HG03064 (cell line): ENCODE data around the gene GPS2.
"Not testable (repeated sequence)": the region's sequence is repeated elsewhere in the genome, so short reads cannot be mapped to it uniquely, and the experiment has no call there.

Source experiments
- ATAC-seq: cut with Tn5 transposase; IDR thresholded peaks from one replicate; pipeline ENCODE4 v1.9.1; 2021; ENCODE audit warnings: low read depth; ENCODE audit not compliant: unreplicated experiment

The GPS2 gene

DNA sequence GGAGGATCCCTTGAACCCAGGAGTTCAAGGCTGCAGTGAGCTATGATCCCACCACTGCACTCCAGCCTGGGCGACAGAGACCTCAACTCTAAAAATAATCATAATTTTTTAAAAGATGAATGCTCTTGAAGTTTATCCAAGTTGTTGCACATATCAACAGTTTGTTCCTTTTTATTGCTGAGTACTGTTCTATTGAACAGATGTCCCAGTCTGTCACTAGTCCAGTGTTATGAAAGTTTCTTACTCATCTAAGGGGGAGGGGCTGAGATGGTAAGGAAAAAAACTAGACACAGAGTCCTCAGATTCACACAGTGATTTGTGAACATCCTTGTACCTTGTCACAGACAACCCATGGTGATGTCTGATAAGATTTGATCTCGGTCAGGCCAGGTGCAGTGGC is 25.0 kb upstream of the GPS2 start:
- no peak for ATAC-seq

DNA sequence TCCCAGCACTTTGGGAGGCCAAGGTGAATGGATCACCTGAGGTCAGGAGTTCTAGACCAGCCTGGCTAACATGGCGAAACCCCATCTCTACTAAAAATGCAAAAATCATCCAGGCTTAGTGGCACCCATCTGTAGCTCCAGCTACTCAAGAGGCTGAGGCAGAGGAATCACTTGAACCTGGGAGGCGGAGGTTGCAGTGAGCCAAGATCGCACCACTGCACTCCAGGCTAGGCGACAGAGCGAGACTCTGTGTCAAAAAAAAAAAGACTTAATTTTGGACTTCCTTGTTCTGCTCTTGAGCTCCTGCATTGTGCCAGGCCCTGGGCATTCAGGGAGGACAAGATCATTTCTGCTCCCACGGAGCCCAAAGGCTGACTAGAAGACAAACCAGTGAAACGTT is 22.4 kb upstream of the GPS2 start:
- not testable (repeated sequence) for ATAC-seq

DNA sequence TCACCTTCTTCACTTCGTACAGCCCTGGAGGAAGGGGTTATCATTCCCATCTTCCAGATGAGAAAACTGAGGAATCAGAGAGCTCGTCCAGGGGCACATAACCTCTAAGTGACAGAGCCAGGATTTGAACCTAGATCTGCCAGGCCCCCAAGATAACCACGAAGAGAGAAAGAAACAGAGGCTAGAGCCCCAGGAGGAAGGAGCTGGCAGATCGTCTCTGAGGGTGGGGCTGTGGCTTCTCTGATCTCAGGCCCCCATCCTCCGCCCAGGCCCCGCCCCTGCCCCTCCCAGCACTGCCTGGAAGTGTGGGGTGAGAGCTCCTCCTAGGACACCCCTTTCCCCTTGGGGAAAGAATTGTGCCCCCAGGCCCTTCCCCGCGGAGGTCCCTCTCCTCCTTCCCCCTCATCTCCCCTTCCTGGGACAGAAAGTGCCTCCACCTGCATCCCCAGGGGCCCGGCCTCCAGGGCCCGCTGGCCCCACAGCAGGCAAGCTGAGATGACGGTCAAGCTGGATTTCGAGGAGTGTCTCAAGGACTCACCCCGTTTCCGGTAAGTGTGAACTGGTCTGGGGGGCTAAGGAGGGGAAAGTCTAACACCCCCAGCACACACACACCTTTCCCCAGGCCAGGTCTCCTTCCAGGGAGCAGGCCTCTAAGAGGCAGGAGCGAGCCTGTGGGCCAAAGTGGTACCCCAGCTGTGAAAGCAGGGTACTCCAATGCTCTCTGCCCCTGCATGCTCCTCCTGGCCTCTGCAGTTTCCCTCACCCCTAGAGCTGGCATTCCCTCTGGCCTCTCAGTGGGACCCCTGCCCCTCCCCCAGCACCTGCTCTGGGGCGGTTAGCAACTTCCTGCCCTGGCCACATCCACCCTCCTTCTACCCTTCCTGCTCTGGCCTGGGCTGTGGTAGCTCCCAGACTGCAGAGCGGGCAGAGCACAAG is 21.3 kb upstream of the GPS2 start, which contains the start of gene ACAP1:
Gene ACAP1, plus strand, starts transcription at position 290 of the 936 bp plus-strand sequence. Its CDS starts 206 bp downstream, at position 496.
- no peak for ATAC-seq

GRCh38 chr17:7335765-7336164 is 20.6 kb upstream of the GPS2 start:
- ATAC-seq: not testable (repeated sequence)

DNA sequence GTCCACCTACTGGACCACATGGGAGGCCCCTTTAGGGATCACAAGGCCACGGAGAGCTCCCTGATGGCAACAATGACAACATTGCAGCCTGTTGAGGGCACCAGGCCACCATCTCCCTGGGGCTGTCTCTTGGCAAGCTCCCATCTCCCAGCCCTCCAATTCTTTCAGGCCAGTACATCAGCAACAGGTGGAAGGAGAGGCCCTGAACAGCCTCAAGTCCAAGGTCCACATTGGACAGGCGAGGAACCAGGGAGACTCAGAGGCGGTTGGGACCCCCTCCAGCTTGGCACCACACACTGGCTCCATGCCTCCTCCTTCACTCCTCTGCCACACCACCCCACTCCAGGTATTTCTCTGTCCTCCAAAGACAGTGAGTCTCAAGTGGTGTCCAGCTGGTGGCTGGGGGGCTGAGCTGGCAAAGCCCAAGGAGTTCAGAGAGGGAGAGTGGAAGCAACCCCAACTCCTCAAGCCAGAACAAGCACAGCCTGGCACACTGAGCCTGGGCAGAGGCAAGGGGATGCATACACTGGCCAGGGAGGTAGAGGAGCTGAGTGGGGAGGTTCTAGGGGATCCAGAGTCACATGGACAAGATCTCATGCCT is 19.9 kb upstream of the GPS2 start:
- ATAC-seq: no peak

DNA sequence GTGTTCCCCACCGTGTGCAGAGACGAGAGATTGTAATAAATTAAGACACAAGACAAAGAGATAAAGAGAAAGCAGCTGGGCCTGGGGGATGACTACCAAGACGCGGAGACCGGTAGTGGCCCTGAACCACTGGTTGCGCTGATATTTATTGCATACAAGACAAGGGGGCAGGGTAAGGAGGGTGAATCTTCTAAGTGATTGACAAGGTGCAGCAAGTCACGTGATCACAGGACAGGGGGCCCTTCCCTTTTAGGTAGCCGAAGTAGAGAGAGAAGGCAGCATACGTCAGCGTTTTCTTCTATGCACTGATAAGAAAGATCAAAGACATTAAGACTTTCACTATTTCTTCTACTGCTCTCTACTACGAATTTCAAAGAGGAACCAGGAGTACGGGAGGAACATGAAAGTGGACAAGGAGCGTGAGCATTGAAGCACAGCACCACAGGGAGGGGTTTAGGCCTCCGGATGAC is 17.5 kb upstream of the GPS2 start:
- ATAC-seq: not testable (repeated sequence)

DNA sequence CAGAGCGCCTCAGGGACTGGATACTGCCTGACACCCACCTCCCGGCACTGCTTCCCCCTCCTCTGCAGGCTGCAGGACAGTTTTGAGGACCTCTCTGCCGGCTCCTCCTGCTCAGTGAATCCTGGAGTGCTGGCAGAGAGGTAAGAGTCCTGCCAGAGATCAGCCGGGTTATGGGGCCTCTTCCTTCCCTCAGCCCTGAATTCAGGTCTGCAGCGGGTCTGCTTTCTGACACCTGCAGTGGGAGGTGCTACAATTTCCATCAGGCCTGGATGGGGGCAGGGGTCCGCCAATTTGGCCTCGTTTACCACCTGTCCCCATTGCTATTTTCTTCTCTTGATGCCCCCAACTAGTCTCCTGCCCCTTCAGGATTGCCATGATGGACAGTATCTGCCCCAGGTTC is 17.0 kb upstream of the GPS2 start:
- no peak for ATAC-seq

GRCh38 chr17:7330638-7331015 is 15.5 kb upstream of the GPS2 start:
- no peak for ATAC-seq

GRCh38 chr17:7329997-7330637 is 15.0 kb upstream of the GPS2 start:
- peak; percentile 39 for ATAC-seq

DNA sequence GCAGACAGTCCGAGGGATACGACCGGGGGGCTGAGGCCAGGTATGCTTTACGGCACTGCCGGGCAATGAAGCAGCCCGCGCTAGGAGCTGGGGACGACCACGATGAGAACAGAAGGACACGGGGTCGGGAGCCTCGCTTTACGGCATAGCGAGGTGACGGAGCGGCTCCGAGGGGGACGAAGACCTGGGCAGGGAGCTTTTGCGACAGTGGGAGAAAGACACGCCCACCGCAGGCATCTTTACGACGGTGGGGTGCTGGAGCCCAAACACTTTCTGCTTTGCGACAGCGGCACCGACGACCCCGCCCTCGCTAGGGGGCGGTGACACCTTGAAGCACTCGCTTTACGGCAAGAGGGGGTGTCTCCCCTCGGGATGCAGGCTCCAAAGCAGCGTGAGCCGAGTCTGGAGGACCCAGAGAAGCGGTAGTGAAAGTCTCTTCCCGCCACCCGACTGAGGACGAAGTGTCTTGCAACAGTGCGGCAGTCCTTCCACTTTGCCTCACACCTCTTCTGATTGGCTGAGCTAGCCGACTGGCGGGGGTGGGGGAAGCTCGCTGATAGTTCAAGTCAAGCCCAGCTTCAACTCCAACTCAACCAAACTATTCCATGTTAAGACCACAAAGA is 14.3 kb upstream of the GPS2 start:
- peak; percentile 35 for ATAC-seq

- no peak for ATAC-seq
Observed at GRCh38 chr17:7328840-7329373, 13.7 kb upstream of the GPS2 start, which contains the start of gene NEURL4. Gene NEURL4 (minus strand): TSS chr17:7329335. CDS start chr17:7329312, 23 bp downstream.

DNA sequence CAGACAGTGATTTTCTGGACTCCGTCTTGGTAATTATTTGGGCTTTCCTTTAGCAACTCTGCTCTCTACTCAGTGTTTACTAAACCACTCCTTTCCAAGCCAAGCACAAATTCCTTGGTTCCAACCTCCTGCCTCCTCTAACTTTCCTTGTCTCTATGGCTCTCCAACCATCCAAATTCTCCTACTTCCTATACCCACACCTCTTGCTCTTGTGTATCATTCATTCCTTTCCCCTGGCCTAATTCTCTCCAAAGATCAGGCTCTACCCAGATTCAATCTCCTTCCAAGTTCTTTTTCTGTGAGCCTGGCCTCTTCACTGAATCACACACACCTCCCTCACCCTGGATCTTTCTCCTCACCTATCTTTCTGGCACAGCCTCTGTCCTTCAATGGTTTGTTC is 12.8 kb upstream of the GPS2 start:
- no peak for ATAC-seq

DNA sequence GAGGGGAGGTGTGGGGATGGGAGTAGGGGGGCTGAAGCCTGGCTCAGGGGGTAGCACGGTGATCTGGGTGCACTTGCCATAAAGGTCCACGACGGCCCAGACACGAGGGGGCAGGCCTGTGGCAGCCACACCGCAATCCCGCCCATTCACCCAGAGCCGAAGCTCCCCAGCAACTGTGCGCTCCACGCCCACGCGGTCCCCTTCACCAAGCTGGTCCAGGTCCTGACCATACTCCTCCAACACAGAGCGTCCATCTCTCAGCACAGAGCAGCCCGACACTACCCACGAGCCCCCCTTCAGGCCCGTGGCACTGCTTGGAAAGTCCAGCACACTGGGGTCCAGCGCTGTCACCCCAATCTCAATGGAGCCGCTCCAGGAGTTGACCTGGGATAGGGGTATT is 12.3 kb upstream of the GPS2 start:
- ATAC-seq: no peak

- no peak for ATAC-seq
Observed at GRCh38 chr17:7327056-7327455, 11.9 kb upstream of the GPS2 start.

GRCh38 chr17:7326186-7326585 is 11.0 kb upstream of the GPS2 start:
- ATAC-seq: no peak

- no peak for ATAC-seq
Observed at GRCh38 chr17:7325031-7325528, 9.9 kb upstream of the GPS2 start.

DNA sequence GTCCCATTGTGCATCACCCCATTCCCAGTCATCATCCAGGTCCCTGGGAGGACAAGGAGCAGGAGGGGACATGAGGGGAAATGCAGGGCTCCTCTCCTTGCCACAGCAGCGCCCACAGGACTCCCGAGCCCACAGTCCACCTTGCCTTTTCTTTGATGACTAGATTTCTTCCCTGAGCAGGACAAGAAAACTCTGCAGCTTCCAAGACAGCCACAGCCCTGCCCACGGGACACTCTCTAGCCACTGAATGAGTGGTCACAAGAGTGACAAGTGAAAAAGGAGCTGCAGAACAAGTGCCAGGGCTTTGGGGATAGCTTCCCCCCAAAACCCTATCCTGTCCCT is 9.2 kb upstream of the GPS2 start:
- ATAC-seq: no peak

DNA sequence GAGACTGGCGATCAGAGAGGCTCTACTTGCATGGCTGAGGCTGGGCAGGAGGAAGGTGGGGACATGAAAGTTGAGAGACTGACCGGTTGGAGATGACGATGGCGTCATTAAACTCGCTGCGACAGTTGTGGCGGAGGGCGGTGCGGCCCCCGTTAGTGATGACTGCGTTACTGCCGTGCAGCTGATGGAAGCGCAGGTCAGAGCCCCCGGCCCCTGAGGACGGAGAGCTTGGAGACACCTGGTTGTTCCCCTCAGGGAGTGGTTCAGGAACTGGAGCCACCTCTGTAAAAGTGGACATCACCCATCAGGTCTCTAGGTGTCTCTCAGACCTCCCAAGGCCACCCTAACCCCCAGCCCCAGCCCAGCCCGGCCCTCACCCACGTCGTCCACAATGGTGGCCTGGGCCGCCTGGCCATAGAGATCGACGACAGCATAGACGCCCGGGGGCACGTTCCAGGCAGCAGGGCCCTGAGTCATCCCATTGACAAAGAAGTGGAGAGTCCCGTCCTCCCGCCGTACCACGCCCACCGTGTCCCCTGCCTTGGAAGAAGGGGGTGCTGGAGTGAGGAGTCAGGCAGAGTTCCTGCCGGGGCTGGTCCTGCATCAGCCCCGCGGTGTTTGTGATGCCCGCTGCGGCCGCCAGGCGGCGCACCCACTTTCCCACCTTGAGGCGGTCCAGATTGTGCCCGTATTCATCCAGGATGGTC is 8.7 kb upstream of the GPS2 start:
- no peak for ATAC-seq

- no peak for ATAC-seq
Observed at GRCh38 chr17:7322520-7323194, 7.5 kb upstream of the GPS2 start.
